ENCODE measurements around the gene CNTNAP2. TPM values are rescaled to one million over a fixed set of nuclear protein-coding genes. Genes with fewer than 3 reads are reported as not detected.
"Not testable (repeated sequence)": the region's sequence is repeated elsewhere in the genome, so short reads cannot be mapped to it uniquely, and the experiment has no call there.

CNTNAP2 gene
- total RNA-seq, 2 experiments from 2014 or later = not detected

GRCh38 chr7:147796581-147796980, 1680.0 kb downstream of the CNTNAP2 start:
- H3K27me3 Mint-ChIP-seq = no peaks in the 10 kb centered on the region
- H3K36me3 Mint-ChIP-seq = no peaks in the 10 kb centered on the region
- POLR2A ChIA-PET = no interaction called here
- no peak overlapping the region for H3K4me3 Mint-ChIP-seq
- H3K27ac Mint-ChIP-seq = no peak overlapping the region
- H3K9me3 Mint-ChIP-seq = no peaks in the 10 kb centered on the region
- no peak for ATAC-seq (ENCODE audit: low read depth)
- H3K4me1 Mint-ChIP-seq = no peaks in the 10 kb centered on the region
- no peak for DNase-seq

- ATAC-seq (ENCODE audit: low read depth) (no peak), DNase-seq (no peak)
- no peaks in the 10 kb centered on the region for H3K9me3 Mint-ChIP-seq
- no peak overlapping the region for H3K4me3 Mint-ChIP-seq
- H3K27me3 Mint-ChIP-seq = no peaks in the 10 kb centered on the region
- POLR2A ChIA-PET = no interaction called here
- H3K27ac Mint-ChIP-seq = no peak overlapping the region
- H3K4me1 Mint-ChIP-seq = no peaks in the 10 kb centered on the region
- no peaks in the 10 kb centered on the region for H3K36me3 Mint-ChIP-seq
Measured at GRCh38 chr7:147798001-147798400, 1681.4 kb downstream of the CNTNAP2 start.

- H3K9me3 Mint-ChIP-seq; ATAC-seq (ENCODE audit: low read depth); H3K36me3 Mint-ChIP-seq; H3K4me3 Mint-ChIP-seq; DNase-seq; H3K4me1 Mint-ChIP-seq; H3K27me3 Mint-ChIP-seq; POLR2A ChIA-PET; H3K27ac Mint-ChIP-seq: not testable (repeated sequence)
Measured at GRCh38 chr7:147801762-147802161, 1685.2 kb downstream of the CNTNAP2 start.

GRCh38 chr7:147803151-147803550, 1686.5 kb downstream of the CNTNAP2 start:
- Mint-ChIP-seq H3K36me3 (no peaks in the 10 kb centered on the region), H3K27me3 (no peaks in the 10 kb centered on the region), H3K27ac (no peak overlapping the region), H3K4me3 (no peak overlapping the region), H3K4me1 (no peaks in the 10 kb centered on the region), H3K9me3 (no peaks in the 10 kb centered on the region)
- DNase-seq (no peak), ATAC-seq (ENCODE audit: low read depth) (no peak)
- POLR2A ChIA-PET = no interaction called here

- no peak overlapping the region for H3K27ac Mint-ChIP-seq
- H3K9me3 Mint-ChIP-seq = no peaks in the 10 kb centered on the region
- H3K36me3 Mint-ChIP-seq = no peaks in the 10 kb centered on the region
- ATAC-seq (ENCODE audit: low read depth) (no peak), DNase-seq (no peak)
- H3K4me3 Mint-ChIP-seq = no peak overlapping the region
- no peaks in the 10 kb centered on the region for H3K4me1 Mint-ChIP-seq
- POLR2A ChIA-PET = no interaction called here
- no peaks in the 10 kb centered on the region for H3K27me3 Mint-ChIP-seq
Measured at GRCh38 chr7:147803606-147804005, 1687.0 kb downstream of the CNTNAP2 start.

GRCh38 chr7:147804032-147804431, 1687.4 kb downstream of the CNTNAP2 start:
- DNase-seq (no peak), ATAC-seq (ENCODE audit: low read depth) (no peak)
- no peaks in the 10 kb centered on the region for H3K36me3 Mint-ChIP-seq
- no peaks in the 10 kb centered on the region for H3K27me3 Mint-ChIP-seq
- no peak overlapping the region for H3K4me3 Mint-ChIP-seq
- no peaks in the 10 kb centered on the region for H3K4me1 Mint-ChIP-seq
- H3K27ac Mint-ChIP-seq = no peak overlapping the region
- POLR2A ChIA-PET = no interaction called here
- H3K9me3 Mint-ChIP-seq = no peaks in the 10 kb centered on the region

GRCh38 chr7:147805996-147806576, 1689.5 kb downstream of the CNTNAP2 start:
- H3K36me3 Mint-ChIP-seq = no peaks in the 10 kb centered on the region
- no peak for DNase-seq
- H3K27me3 Mint-ChIP-seq = no peaks in the 10 kb centered on the region
- ATAC-seq (ENCODE audit: low read depth) = no peak
- no peak overlapping the region for H3K4me3 Mint-ChIP-seq
- H3K9me3 Mint-ChIP-seq = no peaks in the 10 kb centered on the region
- no peak overlapping the region for H3K27ac Mint-ChIP-seq
- no peaks in the 10 kb centered on the region for H3K4me1 Mint-ChIP-seq
- POLR2A ChIA-PET = no interaction called here

GRCh38 chr7:147809786-147810185, 1693.2 kb downstream of the CNTNAP2 start:
- Mint-ChIP-seq H3K4me1 (no peaks in the 10 kb centered on the region), H3K36me3 (no peaks in the 10 kb centered on the region), H3K4me3 (no peak overlapping the region), H3K27ac (no peak overlapping the region), H3K27me3 (no peaks in the 10 kb centered on the region), H3K9me3 (no peaks in the 10 kb centered on the region)
- ATAC-seq (ENCODE audit: low read depth) (no peak), DNase-seq (no peak)
- POLR2A ChIA-PET = no interaction called here

- DNase-seq (no peak), ATAC-seq (ENCODE audit: low read depth) (no peak)
- no peak overlapping the region for H3K27ac Mint-ChIP-seq
- H3K36me3 Mint-ChIP-seq = no peaks in the 10 kb centered on the region
- POLR2A ChIA-PET = no interaction called here
- no peaks in the 10 kb centered on the region for H3K27me3 Mint-ChIP-seq
- H3K4me3 Mint-ChIP-seq = no peak overlapping the region
- H3K9me3 Mint-ChIP-seq = no peaks in the 10 kb centered on the region
- no peaks in the 10 kb centered on the region for H3K4me1 Mint-ChIP-seq
Measured at GRCh38 chr7:147810269-147810668, 1693.7 kb downstream of the CNTNAP2 start.

- H3K4me3 Mint-ChIP-seq = no peak overlapping the region
- DNase-seq = no peak
- POLR2A ChIA-PET = no interaction called here
- H3K27me3 Mint-ChIP-seq = no peaks in the 10 kb centered on the region
- H3K36me3 Mint-ChIP-seq = no peaks in the 10 kb centered on the region
- H3K27ac Mint-ChIP-seq = no peak overlapping the region
- H3K4me1 Mint-ChIP-seq = no peaks in the 10 kb centered on the region
- ATAC-seq (ENCODE audit: low read depth) = no peak
- no peaks in the 10 kb centered on the region for H3K9me3 Mint-ChIP-seq
Measured at GRCh38 chr7:147811923-147812322, 1695.3 kb downstream of the CNTNAP2 start.

GRCh38 chr7:147813316-147813715, 1696.7 kb downstream of the CNTNAP2 start:
- H3K4me3 Mint-ChIP-seq = no peak overlapping the region
- H3K9me3 Mint-ChIP-seq = no peaks in the 10 kb centered on the region
- H3K27me3 Mint-ChIP-seq = no peaks in the 10 kb centered on the region
- no peaks in the 10 kb centered on the region for H3K36me3 Mint-ChIP-seq
- ATAC-seq (ENCODE audit: low read depth) = no peak
- DNase-seq = no peak
- no peaks in the 10 kb centered on the region for H3K4me1 Mint-ChIP-seq
- POLR2A ChIA-PET = no interaction called here
- H3K27ac Mint-ChIP-seq = no peak overlapping the region

GRCh38 chr7:147818317-147818716, 1701.7 kb downstream of the CNTNAP2 start:
- H3K36me3 Mint-ChIP-seq = no peaks in the 10 kb centered on the region
- H3K27ac Mint-ChIP-seq = no peak overlapping the region
- no peaks in the 10 kb centered on the region for H3K4me1 Mint-ChIP-seq
- no peaks in the 10 kb centered on the region for H3K9me3 Mint-ChIP-seq
- DNase-seq = no peak
- no peak overlapping the region for H3K4me3 Mint-ChIP-seq
- no peak for ATAC-seq (ENCODE audit: low read depth)
- POLR2A ChIA-PET = no interaction called here
- H3K27me3 Mint-ChIP-seq = no peaks in the 10 kb centered on the region

GRCh38 chr7:147824671-147825070, 1708.1 kb downstream of the CNTNAP2 start:
- Mint-ChIP-seq H3K9me3 (no peaks in the 10 kb centered on the region), H3K27me3 (no peaks in the 10 kb centered on the region), H3K4me1 (no peaks in the 10 kb centered on the region), H3K4me3 (no peak overlapping the region), H3K36me3 (no peaks in the 10 kb centered on the region), H3K27ac (no peak overlapping the region)
- POLR2A ChIA-PET = no interaction called here
- DNase-seq (no peak), ATAC-seq (ENCODE audit: low read depth) (no peak)

GRCh38 chr7:147829016-147829415, 1712.4 kb downstream of the CNTNAP2 start:
- no peaks in the 10 kb centered on the region for H3K36me3 Mint-ChIP-seq
- H3K27ac Mint-ChIP-seq = no peak overlapping the region
- no peak for ATAC-seq (ENCODE audit: low read depth)
- H3K4me1 Mint-ChIP-seq = no peaks in the 10 kb centered on the region
- H3K9me3 Mint-ChIP-seq = peaks cover 2% of the 10 kb centered on the region
- POLR2A ChIA-PET = no interaction called here
- no peak overlapping the region for H3K4me3 Mint-ChIP-seq
- H3K27me3 Mint-ChIP-seq = no peaks in the 10 kb centered on the region
- no peak for DNase-seq

GRCh38 chr7:147833557-147833956, 1717.0 kb downstream of the CNTNAP2 start:
- no peak overlapping the region for H3K27ac Mint-ChIP-seq
- no peaks in the 10 kb centered on the region for H3K27me3 Mint-ChIP-seq
- H3K4me3 Mint-ChIP-seq = no peak overlapping the region
- no peaks in the 10 kb centered on the region for H3K4me1 Mint-ChIP-seq
- H3K9me3 Mint-ChIP-seq = peaks cover 13% of the 10 kb centered on the region
- POLR2A ChIA-PET = no interaction called here
- ATAC-seq (ENCODE audit: low read depth) (no peak), DNase-seq (no peak)
- H3K36me3 Mint-ChIP-seq = no peaks in the 10 kb centered on the region
